NCI-H1092 treated with DMSO at 0.1 percent for 48 hours (cell line): Measurements from ENCODE around the gene GALNT7.
"Not testable (repeated sequence)": the region's sequence is repeated elsewhere in the genome, so short reads cannot be mapped to it uniquely, and the experiment has no call there.

Experiments
- DNase-seq: peaks from one replicate; lab custom pipeline; 2025; lab: John Stamatoyannopoulos, UW

The GALNT7 gene

GRCh38 chr4:173167758-173168395 lies 734 bp upstream of the GALNT7 start:
- DNase-seq, result peak; percentile 77

GRCh38 chr4:173169178-173169427 lies 492 bp downstream of the GALNT7 start:
- DNase-seq, result no peak

DNA sequence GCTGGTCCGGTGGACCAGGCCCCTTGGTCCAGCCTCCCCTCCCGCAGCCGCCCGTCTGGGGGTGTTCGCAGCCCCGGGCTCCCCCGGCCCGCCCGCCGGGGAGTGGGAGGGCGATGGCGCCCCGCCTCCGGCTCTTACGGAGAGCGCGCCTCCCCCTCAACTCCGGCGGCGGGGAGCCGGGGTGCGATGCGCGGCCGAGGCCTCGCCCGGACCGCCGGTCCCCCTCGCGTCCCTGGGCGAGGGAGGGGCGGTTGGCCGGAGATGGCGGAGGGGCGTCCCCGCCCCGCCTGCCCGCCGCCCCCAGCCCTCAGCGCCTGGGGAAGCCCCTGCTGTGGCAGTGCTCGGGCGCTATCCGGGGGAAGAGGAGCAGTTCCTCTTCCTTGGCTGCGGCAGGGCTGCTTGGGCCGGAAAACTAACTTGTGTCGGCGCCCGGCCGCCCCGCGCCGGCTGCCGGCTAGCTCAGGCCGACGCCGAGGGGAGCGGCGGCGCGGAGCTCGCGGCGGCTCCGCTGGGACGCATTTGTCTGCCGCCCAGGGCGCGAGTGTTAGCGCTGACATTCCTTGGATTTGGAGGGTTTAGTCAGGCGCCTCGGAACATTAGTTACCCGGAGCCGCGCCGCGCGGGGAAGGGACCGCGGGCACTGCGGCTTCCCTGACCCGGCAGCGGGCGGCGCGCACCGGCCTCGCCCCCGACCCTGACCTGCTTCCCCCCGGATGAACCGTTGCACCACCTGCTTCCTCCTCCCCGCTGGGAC lies 994 bp downstream of the GALNT7 start:
- peak; percentile 73 for DNase-seq

DNA sequence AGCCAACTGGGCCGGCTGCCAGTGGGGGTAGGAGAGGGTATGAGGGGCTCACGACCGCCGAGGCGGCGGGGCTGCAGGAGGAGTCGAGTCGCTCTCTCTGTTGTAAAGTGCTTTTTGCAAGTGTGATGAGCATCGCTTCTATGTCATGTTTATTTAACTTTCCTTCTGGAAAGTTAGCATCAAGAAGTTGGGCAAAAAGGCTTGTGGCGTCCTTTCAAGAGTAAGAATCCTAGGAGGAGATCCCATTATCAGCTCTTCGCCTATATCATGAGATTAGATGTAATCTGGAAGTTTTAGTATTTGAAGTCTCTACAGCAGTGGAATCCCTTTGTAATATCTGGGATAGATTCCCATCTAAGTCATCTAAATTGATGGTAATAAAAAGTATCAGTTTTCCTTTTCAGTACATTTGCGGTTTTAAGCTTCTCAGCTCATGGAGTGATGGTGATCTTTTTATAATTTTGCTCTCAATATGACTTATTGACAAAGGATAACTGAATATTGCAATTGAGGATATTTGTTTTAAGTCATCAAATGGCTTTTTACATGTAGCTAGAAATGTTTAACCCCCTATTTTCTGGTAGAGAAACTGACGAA lies 1.7 kb downstream of the GALNT7 start:
- DNase-seq, result no peak

DNA sequence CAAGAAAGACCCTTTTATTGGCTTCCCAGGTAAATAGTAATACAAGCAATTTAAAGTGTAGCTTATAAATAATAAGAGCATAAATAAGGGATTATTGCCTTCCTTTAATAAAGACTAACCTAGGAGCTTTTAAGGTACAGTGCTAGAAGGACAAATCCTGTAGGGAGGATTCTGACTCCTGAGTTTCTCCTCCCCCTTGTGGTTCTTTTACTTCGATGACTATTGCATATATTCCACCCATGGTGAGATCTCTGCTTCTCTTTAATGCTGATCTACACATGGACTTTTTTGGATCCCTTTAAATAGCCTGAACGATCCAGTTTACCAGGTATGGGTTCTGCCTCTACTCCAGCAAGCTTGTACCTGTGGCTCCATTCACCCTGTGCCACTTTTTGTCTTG lies 2.5 kb downstream of the GALNT7 start:
- peak; percentile 17 for DNase-seq

DNA sequence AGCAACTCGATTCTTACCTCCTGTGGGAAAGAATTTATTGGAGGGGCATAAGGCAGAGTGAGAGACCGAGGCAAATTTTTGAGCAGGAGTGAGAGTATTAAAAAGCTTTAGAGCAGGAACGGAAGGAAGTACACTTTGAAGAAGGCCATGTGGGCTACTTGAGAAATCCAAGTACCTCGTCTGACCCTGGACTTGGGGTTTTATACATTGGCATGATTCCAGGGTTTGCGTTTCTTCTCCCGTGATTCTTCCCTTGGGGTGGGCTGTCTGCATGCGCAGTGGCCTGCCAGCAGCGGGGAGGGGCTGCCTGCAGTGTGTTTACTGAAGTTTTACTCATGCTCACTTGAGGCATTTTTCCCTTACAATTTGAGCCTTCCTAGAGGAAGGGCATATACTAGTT lies 3.4 kb downstream of the GALNT7 start:
- no peak for DNase-seq

- no peak for DNase-seq
Observed at GRCh38 chr4:173174184-173174583, 5.6 kb downstream of the GALNT7 start.

DNA sequence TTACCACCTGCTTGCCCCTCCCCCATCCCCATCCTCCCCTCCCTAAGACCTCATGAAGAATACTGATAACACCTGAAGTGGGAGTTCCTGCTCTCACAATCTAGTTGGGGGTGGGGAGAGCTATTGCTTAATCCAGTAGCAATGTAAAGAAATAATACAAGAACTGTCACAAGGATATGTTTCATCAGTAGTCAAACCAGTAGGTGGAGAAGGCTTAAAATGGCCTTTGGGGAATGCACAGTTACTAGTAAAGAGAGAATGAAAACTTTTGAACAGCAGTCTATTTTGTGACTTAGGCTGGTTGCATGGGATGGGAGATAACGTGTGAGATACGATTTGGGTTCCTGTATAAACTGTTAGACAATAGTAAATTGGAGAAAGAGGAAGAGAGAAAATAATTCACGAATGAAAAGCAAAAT lies 6.0 kb downstream of the GALNT7 start:
- DNase-seq, result no peak

DNA sequence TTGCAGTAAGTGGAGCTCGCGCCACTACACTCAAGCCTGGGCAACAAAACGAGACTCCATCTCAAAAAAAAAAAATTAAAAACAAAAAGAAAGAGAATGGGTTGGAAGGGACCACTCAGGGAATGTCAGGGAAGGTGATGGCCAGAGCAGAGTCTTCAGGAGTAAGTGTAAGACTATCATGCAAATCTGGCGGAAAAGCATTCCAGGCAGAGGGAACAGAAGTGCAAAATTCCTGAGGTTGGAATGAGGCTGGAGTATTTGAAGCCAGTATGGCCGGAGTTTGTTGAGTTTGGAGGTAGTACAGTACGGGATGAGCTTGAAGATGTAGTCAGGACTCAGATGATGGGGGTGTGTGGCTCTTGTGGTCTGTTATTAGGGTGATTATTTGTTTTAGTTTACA lies 7.4 kb downstream of the GALNT7 start:
- DNase-seq, result no peak

DNA sequence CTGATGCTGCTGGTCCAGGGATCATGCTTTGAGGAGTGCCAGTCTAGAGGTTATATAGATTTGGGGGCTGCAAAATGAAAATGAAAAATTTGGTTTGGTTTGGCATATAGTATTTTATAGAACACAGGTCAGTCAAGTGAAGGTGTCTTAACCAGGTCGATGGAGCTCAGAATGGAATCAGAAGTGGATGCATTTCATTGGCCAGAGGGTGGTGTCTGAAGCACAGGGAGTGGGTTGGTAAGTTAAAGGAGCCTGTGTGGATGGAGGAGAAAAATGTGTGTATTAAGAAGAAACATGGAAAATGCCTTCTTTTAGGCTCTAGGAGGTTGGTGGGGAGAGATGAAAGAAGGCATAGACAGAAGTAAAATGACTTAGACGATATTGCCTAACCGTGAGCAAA lies 8.6 kb downstream of the GALNT7 start:
- DNase-seq, result no peak

GRCh38 chr4:173178144-173178543 lies 9.5 kb downstream of the GALNT7 start:
- no peak for DNase-seq

DNA sequence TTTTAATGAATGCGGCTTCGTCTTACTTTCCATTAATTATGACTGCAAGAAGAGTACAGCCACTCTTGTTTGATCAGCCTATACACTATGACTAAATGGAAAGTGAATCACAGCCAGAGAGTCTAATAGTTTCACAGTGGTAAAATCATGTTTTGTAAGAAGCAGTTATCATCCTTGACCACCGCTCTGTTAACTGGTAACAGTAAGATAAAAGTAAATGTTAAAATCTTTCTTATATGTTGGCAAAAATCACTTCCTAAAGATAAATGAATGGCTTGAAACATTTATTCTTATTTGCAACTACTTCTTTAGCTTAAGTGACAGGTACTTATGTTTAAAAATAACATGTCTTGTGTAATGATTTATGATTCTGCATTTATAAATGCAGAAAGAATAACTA lies 13.2 kb downstream of the GALNT7 start:
- DNase-seq, result no peak

GRCh38 chr4:173182403-173182802 lies 13.8 kb downstream of the GALNT7 start:
- DNase-seq, result no peak

- not testable (repeated sequence) for DNase-seq
Observed at GRCh38 chr4:173183659-173184247, 15.1 kb downstream of the GALNT7 start.

GRCh38 chr4:173185847-173186510 lies 17.4 kb downstream of the GALNT7 start:
- DNase-seq, result no peak

DNA sequence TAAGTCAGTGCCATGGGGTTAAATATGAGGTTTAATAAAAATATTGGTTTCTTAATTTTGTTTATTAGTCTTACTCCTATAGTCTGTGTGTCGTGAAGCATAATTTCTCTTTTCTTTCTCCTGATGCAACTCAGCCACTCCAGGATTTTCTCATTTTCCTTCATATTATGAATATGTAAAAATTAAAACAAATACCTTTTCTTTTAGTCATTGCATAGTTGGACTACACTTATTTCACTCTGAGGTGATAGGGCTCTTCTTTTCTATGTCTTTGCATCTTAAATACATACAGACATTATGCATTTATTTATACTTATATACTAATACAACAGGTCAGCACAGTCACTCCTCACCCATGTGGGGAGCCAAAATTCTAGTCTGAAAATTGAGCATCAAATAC lies 19.1 kb downstream of the GALNT7 start:
- DNase-seq, result no peak

GRCh38 chr4:173188648-173189047 lies 20.0 kb downstream of the GALNT7 start:
- no peak for DNase-seq

GRCh38 chr4:173189117-173189693 lies 20.6 kb downstream of the GALNT7 start:
- no peak for DNase-seq

DNA sequence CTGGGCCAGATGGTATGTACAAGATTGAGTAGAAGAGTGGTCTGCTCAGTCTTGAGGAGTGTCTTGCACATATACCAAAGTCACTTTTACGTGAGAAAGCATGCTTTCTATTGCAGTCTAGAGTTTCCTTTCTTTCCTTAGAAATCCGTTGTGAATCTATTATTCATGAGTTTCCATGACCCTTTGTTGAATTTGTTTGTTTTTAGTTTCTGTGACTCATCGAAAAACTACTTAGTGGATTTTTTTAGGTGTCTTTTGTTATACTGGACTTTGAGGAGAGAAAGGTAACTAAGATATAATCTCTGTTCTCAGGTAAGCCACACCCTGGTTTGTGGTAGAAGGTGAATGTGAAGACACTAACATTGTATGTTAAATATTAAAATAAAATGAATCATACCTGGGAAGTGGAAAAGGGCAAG lies 23.0 kb downstream of the GALNT7 start:
- DNase-seq, result no peak

- DNase-seq, result no peak
Observed at GRCh38 chr4:173192375-173193162, 24.0 kb downstream of the GALNT7 start.

GRCh38 chr4:173194157-173194556 lies 25.5 kb downstream of the GALNT7 start:
- DNase-seq, result no peak

GRCh38 chr4:173195109-173195508 lies 26.5 kb downstream of the GALNT7 start:
- DNase-seq, result no peak
